HEK293 (cell line): ENCODE data around the gene SLC25A47.

Source experiments
- ATF2 ChIP-seq: fragments of 450-650 bp; formaldehyde crosslinking; IDR thresholded peaks from 2 replicates; pipeline ENCODE4 v1.5.1; 2016; ENCODE audit warnings: missing biosample characterization, missing genetic modification characterization, low read depth
- BCL11B ChIP-seq: fragments of 450-650 bp; formaldehyde crosslinking; IDR thresholded peaks from 2 replicates; pipeline ENCODE4 v1.5.1; 2016; ENCODE audit warnings: low read depth, missing biosample characterization, missing genetic modification characterization
- CTCF ChIP-seq: fragments of 450-650 bp; formaldehyde crosslinking; IDR thresholded peaks from 2 replicates; pipeline ENCODE4 v1.5.1; 2016; ENCODE audit warnings: missing biosample characterization, missing genetic modification characterization
- GLIS2 ChIP-seq: fragments of 450-650 bp; formaldehyde crosslinking; IDR thresholded peaks from 2 replicates; pipeline ENCODE4 v1.5.1; 2016; ENCODE audit warnings: missing biosample characterization, missing genetic modification characterization
- HIC1 ChIP-seq: fragments of 450-650 bp; formaldehyde crosslinking; IDR thresholded peaks from 2 replicates; pipeline ENCODE4 v1.5.1; 2016; ENCODE audit warnings: missing biosample characterization, missing genetic modification characterization
- HOXA7 ChIP-seq: sonication (generic); formaldehyde crosslinking; IDR thresholded peaks from 2 replicates; pipeline ENCODE4 v1.8.1; 2022; ENCODE audit warnings: missing genetic modification reagents, borderline replicate concordance
- HOXC10 ChIP-seq: sonication (generic); formaldehyde crosslinking; IDR thresholded peaks from 2 replicates; pipeline ENCODE4 v1.8.1; 2023; ENCODE audit warnings: mild to moderate bottlenecking, missing genetic modification reagents
- MYNN ChIP-seq: fragments of 450-650 bp; formaldehyde crosslinking; IDR thresholded peaks from 2 replicates; pipeline ENCODE4 v1.5.1; 2016; ENCODE audit warnings: missing biosample characterization, missing genetic modification characterization, borderline replicate concordance
- WT1 ChIP-seq: fragments of 450-650 bp; formaldehyde crosslinking; IDR thresholded peaks from 2 replicates; pipeline ENCODE4 v1.5.1; 2016; ENCODE audit warnings: missing biosample characterization, missing genetic modification characterization
- YY1 ChIP-seq: fragments of 450-650 bp; formaldehyde crosslinking; IDR thresholded peaks from 2 replicates; pipeline ENCODE4 v1.5.1; 2018; ENCODE audit warnings: missing biosample characterization, missing genetic modification characterization
- ZBTB7A ChIP-seq: fragments of 450-650 bp; formaldehyde crosslinking; IDR thresholded peaks from 2 replicates; pipeline ENCODE4 v1.5.1; 2016; ENCODE audit warnings: low read depth, missing biosample characterization, missing genetic modification characterization
- ZNF10 ChIP-seq: fragments of 450-650 bp; formaldehyde crosslinking; IDR thresholded peaks from 2 replicates; pipeline ENCODE4 v1.5.1; 2017; ENCODE audit warnings: missing biosample characterization, missing genetic modification characterization
- ZNF112 ChIP-seq: fragments of 450-650 bp; formaldehyde crosslinking; IDR thresholded peaks from 2 replicates; pipeline ENCODE4 v1.5.0; 2017; ENCODE audit warnings: missing biosample characterization, missing genetic modification characterization
- ZNF133 ChIP-seq: fragments of 450-650 bp; formaldehyde crosslinking; IDR thresholded peaks from 2 replicates; pipeline ENCODE4 v1.5.1; 2016; ENCODE audit warnings: missing biosample characterization, missing genetic modification characterization
- ZNF19 ChIP-seq: fragments of 450-650 bp; formaldehyde crosslinking; IDR thresholded peaks from 2 replicates; pipeline ENCODE4; 2016; ENCODE audit warnings: missing biosample characterization, missing genetic modification characterization, low read depth
- ZNF202 ChIP-seq: fragments of 450-650 bp; formaldehyde crosslinking; IDR thresholded peaks from 2 replicates; pipeline ENCODE4 v1.5.1; 2016; ENCODE audit warnings: missing biosample characterization, missing genetic modification characterization, borderline replicate concordance
- ZNF211 ChIP-seq: fragments of 450-650 bp; formaldehyde crosslinking; IDR thresholded peaks from 2 replicates; pipeline ENCODE4 v1.5.1; 2016; ENCODE audit warnings: low read depth, missing biosample characterization, missing genetic modification characterization
- ZNF239 ChIP-seq: fragments of 450-650 bp; formaldehyde crosslinking; IDR thresholded peaks from 2 replicates; pipeline ENCODE4 v1.5.1; 2016; ENCODE audit warnings: missing biosample characterization, missing genetic modification characterization
- ZNF24 ChIP-seq: fragments of 450-650 bp; formaldehyde crosslinking; IDR thresholded peaks from 2 replicates; pipeline ENCODE4 v1.5.1; 2016; ENCODE audit warnings: missing biosample characterization, missing genetic modification characterization
- ZNF280C ChIP-seq: fragments of 450-650 bp; formaldehyde crosslinking; IDR thresholded peaks from 2 replicates; pipeline ENCODE4 v1.5.1; 2016; ENCODE audit warnings: missing biosample characterization, missing genetic modification characterization
- ZNF37A ChIP-seq: fragments of 450-650 bp; IDR thresholded peaks from 2 replicates; pipeline ENCODE4 v1.5.1; 2018; ENCODE audit warnings: missing biosample characterization, missing genetic modification characterization
- ZNF394 ChIP-seq: fragments of 450-650 bp; formaldehyde crosslinking; IDR thresholded peaks from 2 replicates; pipeline ENCODE4 v1.5.1; 2016; ENCODE audit warnings: missing biosample characterization, missing genetic modification characterization, mild to moderate bottlenecking, moderate library complexity, borderline replicate concordance
- ZNF426 ChIP-seq: fragments of 450-650 bp; formaldehyde crosslinking; IDR thresholded peaks from 2 replicates; pipeline ENCODE4 v1.5.1; 2017; ENCODE audit warnings: missing biosample characterization, missing genetic modification characterization, mild to moderate bottlenecking, inconsistent platforms, moderate library complexity
- ZNF449 ChIP-seq: fragments of 450-650 bp; formaldehyde crosslinking; IDR thresholded peaks from 2 replicates; pipeline ENCODE4 v1.5.1; 2017; ENCODE audit warnings: missing biosample characterization, mild to moderate bottlenecking, missing genetic modification characterization, moderate library complexity
- ZNF560 ChIP-seq: fragments of 450-650 bp; formaldehyde crosslinking; IDR thresholded peaks from 2 replicates; pipeline ENCODE4 v1.5.1; 2017; ENCODE audit warnings: missing biosample characterization, missing genetic modification characterization, borderline replicate concordance
- ZNF561 ChIP-seq: fragments of 450-650 bp; IDR thresholded peaks from 2 replicates; pipeline ENCODE4 v1.5.1; 2018; ENCODE audit warnings: missing biosample characterization, missing genetic modification characterization, borderline replicate concordance
- ZNF580 ChIP-seq: fragments of 450-650 bp; formaldehyde crosslinking; IDR thresholded peaks from 2 replicates; pipeline ENCODE4 v1.5.1; 2016; ENCODE audit warnings: missing biosample characterization, missing genetic modification characterization
- ZNF621 ChIP-seq: fragments of 450-650 bp; formaldehyde crosslinking; IDR thresholded peaks from 2 replicates; pipeline ENCODE4 v1.5.1; 2017; ENCODE audit warnings: missing biosample characterization, missing genetic modification characterization
- ZNF792 ChIP-seq: fragments of 450-650 bp; formaldehyde crosslinking; IDR thresholded peaks from 2 replicates; pipeline ENCODE4 v1.5.1; 2016; ENCODE audit warnings: missing biosample characterization, missing genetic modification characterization

Gene SLC25A47

GRCh38 chr14:100306101-100306997, 16.8 kb upstream of the SLC25A47 start, which contains the start of gene SLC25A29 (continued):
- no peak for TF ChIP-seq HOXA7
- no peak for TF ChIP-seq ZNF449 (tag by site-specific recombination)
- TF ChIP-seq ZNF239 (tag by site-specific recombination) = no peak
- no peak for TF ChIP-seq ZNF560 (tag by site-specific recombination)
- no peak for TF ChIP-seq ZNF280C (tag by site-specific recombination)
- no peak for TF ChIP-seq MYNN (tag by site-specific recombination)
- TF ChIP-seq ZNF10 (tag by site-specific recombination) = no peak; the same call in 1 of the 2 replicates
- TF ChIP-seq ZNF792 (tag by site-specific recombination) = no peak
- TF ChIP-seq ZNF580 = no peak
- no peak for TF ChIP-seq ZNF426 (tag by site-specific recombination)
- peak; percentile 36; the same call in 1 of the 2 replicates for TF ChIP-seq BCL11B (tag by site-specific recombination)
- no peak for TF ChIP-seq ZNF211 (tag by site-specific recombination)
- TF ChIP-seq YY1 (tag by site-specific recombination) = no peak; the same call in 1 of the 2 replicates
- TF ChIP-seq GLIS2 (tag by site-specific recombination) = peak; percentile 68
- TF ChIP-seq WT1 = no peak
- 0 out of 2 replicates have a peak, but pooled peaks have one; percentile 14 for TF ChIP-seq CTCF
- TF ChIP-seq ZNF133 = no peak
- no peak for TF ChIP-seq HOXC10 (CRISPR knock-in tag)
- no peak for TF ChIP-seq ZNF112 (tag by site-specific recombination)
- no peak for TF ChIP-seq ZNF202
- TF ChIP-seq ZNF37A (tag by site-specific recombination) = no peak
- TF ChIP-seq ZNF621 (tag by site-specific recombination) = no peak
- TF ChIP-seq ZNF394 (tag by site-specific recombination) = no peak
- TF ChIP-seq HIC1 (tag by site-specific recombination) = no peak
- no peak for TF ChIP-seq ZNF19 (tag by site-specific recombination)
- no peak for TF ChIP-seq ATF2
- TF ChIP-seq ZNF561 (tag by site-specific recombination) = no peak
- TF ChIP-seq ZNF24 (tag by site-specific recombination) = no peak
- TF ChIP-seq ZBTB7A (tag by site-specific recombination) = peak; percentile 83; the same call in 1 of the 2 replicates
